ENCODE data around the gene ST6GALNAC1. TPM values are rescaled to one million over a fixed set of nuclear protein-coding genes. Genes with fewer than 3 reads are reported as not detected.

The ST6GALNAC1 gene
- total RNA-seq, 1 donor from 2014 or later, result 0.77 TPM

- Mint-ChIP-seq H3K4me3 (ENCODE audit: unreplicated experiment) (peak within 1 kb of the TSS; percentile 51), H3K9me3 (ENCODE audit: unreplicated experiment) (no peaks in the 10 kb centered on the region), H3K36me3 (ENCODE audit: low read depth, unreplicated experiment) (peaks cover 11% of the 10 kb centered on the region), H3K27ac (ENCODE audit: unreplicated experiment) (no peak within 1 kb of the TSS), H3K4me1 (ENCODE audit: unreplicated experiment) (no peaks in the 10 kb centered on the region), H3K27me3 (ENCODE audit: unreplicated experiment) (peaks cover 28% of the 10 kb centered on the region)
- peak; percentile 49 for DNase-seq (ENCODE audit: low spot score)
- TF ChIP-seq, protein P1, sequence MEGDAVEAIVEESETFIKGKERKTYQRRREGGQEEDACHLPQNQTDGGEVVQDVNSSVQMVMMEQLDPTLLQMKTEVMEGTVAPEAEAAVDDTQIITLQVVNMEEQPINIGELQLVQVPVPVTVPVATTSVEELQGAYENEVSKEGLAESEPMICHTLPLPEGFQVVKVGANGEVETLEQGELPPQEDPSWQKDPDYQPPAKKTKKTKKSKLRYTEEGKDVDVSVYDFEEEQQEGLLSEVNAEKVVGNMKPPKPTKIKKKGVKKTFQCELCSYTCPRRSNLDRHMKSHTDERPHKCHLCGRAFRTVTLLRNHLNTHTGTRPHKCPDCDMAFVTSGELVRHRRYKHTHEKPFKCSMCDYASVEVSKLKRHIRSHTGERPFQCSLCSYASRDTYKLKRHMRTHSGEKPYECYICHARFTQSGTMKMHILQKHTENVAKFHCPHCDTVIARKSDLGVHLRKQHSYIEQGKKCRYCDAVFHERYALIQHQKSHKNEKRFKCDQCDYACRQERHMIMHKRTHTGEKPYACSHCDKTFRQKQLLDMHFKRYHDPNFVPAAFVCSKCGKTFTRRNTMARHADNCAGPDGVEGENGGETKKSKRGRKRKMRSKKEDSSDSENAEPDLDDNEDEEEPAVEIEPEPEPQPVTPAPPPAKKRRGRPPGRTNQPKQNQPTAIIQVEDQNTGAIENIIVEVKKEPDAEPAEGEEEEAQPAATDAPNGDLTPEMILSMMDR (IDR thresholded peaks at IDR 0.05; ENCODE audit: unreplicated experiment), result no peak
These were observed 57.6 kb downstream of the ST6GALNAC1 start, which contains the start of gene ST6GALNAC2 for GRCh38 chr17:76585649-76586593. Gene ST6GALNAC2 (minus strand): TSS chr17:76585860. CDS start chr17:76585808, 52 bp downstream.

GRCh38 chr17:76585033-76585648 is 58.4 kb downstream of the ST6GALNAC1 start:
- Mint-ChIP-seq H3K4me3 (ENCODE audit: unreplicated experiment) (peak overlapping the region; percentile 51), H3K4me1 (ENCODE audit: unreplicated experiment) (no peaks in the 10 kb centered on the region), H3K27ac (ENCODE audit: unreplicated experiment) (no peak overlapping the region), H3K9me3 (ENCODE audit: unreplicated experiment) (no peaks in the 10 kb centered on the region), H3K36me3 (ENCODE audit: low read depth, unreplicated experiment) (peaks cover 11% of the 10 kb centered on the region), H3K27me3 (ENCODE audit: unreplicated experiment) (peaks cover 28% of the 10 kb centered on the region)
- TF ChIP-seq, protein P1 (IDR thresholded peaks at IDR 0.05; ENCODE audit: unreplicated experiment), result no peak
- peak; percentile 30 for DNase-seq (ENCODE audit: low spot score)

DNA sequence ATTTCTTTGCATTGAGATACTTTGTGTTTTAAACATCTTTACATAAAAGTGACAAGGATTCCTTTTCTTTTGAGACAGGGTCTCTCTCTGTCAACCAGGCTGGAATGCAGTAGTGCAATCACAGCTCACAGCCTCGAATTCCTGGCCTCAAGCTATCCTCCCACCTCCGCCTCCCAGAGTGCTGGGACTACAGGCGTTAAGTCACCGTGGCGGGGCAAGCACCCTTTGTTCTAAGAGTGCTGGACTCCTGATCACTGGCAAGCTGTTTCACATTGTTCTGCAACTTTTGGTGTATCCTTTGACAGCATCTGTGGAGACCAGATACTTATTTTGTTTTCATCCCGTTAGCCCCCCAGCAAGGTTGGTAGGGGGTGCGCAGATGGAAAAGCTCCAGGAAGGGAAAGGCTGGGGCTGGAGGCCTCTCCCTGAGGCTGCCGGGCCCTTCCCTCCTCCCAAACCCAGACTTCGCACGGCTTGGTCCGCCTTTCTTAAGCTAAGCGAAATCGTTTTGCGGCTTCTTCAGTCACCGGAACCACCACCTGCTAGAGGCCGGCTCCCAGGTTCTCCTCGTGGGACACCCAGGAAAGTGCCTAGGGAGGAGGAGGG is 59.0 kb downstream of the ST6GALNAC1 start:
- Mint-ChIP-seq H3K9me3 (ENCODE audit: unreplicated experiment) (no peaks in the 10 kb centered on the region), H3K27me3 (ENCODE audit: unreplicated experiment) (peaks cover 28% of the 10 kb centered on the region), H3K4me3 (ENCODE audit: unreplicated experiment) (peak overlapping the region; percentile 25), H3K4me1 (ENCODE audit: unreplicated experiment) (no peaks in the 10 kb centered on the region), H3K27ac (ENCODE audit: unreplicated experiment) (no peak overlapping the region), H3K36me3 (ENCODE audit: low read depth, unreplicated experiment) (peaks cover 11% of the 10 kb centered on the region)
- no peak for DNase-seq (ENCODE audit: low spot score)
- TF ChIP-seq, protein P1 (IDR thresholded peaks at IDR 0.05; ENCODE audit: unreplicated experiment), result no peak

GRCh38 chr17:76582660-76583059 is 60.9 kb downstream of the ST6GALNAC1 start:
- Mint-ChIP-seq H3K4me1 (ENCODE audit: unreplicated experiment) (no peaks in the 10 kb centered on the region), H3K4me3 (ENCODE audit: unreplicated experiment) (no peak overlapping the region), H3K27me3 (ENCODE audit: unreplicated experiment) (peaks cover 22% of the 10 kb centered on the region), H3K9me3 (ENCODE audit: unreplicated experiment) (no peaks in the 10 kb centered on the region), H3K36me3 (ENCODE audit: low read depth, unreplicated experiment) (peaks cover 5% of the 10 kb centered on the region), H3K27ac (ENCODE audit: unreplicated experiment) (no peak overlapping the region)
- TF ChIP-seq, protein P1 (IDR thresholded peaks at IDR 0.05; ENCODE audit: unreplicated experiment), result no peak
- DNase-seq (ENCODE audit: low spot score), result no peak
